Brain microvascular endothelial cell (primary cell): ENCODE data around the gene PRSS22.

Experiments
- DNase-seq: peaks from one replicate; pipeline ENCODE4 v3.0.0-alpha.2; 2020
- H3K27ac ChIP-seq: fragments of 250-450 bp; sonication (Bioruptor Pico); 2 replicates; pipeline ENCODE4 v1.5.1; 2020; ENCODE audit warnings: mild to moderate bottlenecking, moderate library complexity
- H3K27me3 ChIP-seq: fragments of 250-450 bp; sonication (Bioruptor Pico); replicated peaks from 2 replicates; pipeline ENCODE4 v1.5.1; 2020; ENCODE audit warnings: mild to moderate bottlenecking
- H3K36me3 ChIP-seq: fragments of 250-450 bp; sonication (Bioruptor Pico); replicated peaks from 2 replicates; pipeline ENCODE4 v1.5.1; 2020; ENCODE audit warnings: mild to moderate bottlenecking
- H3K4me3 ChIP-seq: 2 replicates; pipeline ENCODE4 v1.5.1; 2011; ENCODE audit warnings: low read depth, mild to moderate bottlenecking, control low read depth, low read length, moderate library complexity
- in situ Hi-C: cut with HindIII; loops from 2 replicates; pipeline ENCODE4 v1.10.0; 2017; ENCODE audit warnings: low sequenced_read_pairs, low pct_ligation_motif_present
- TF ChIP-seq, protein P1 (sequence below): IDR thresholded peaks from 2 replicates; pipeline ENCODE4 v1.5.1; 2011; ENCODE audit warnings: low read depth, mild to moderate bottlenecking, moderate library complexity, low read length, control low read depth, inconsistent platforms; ENCODE audit errors: missing control alignments

Gene PRSS22

DNA sequence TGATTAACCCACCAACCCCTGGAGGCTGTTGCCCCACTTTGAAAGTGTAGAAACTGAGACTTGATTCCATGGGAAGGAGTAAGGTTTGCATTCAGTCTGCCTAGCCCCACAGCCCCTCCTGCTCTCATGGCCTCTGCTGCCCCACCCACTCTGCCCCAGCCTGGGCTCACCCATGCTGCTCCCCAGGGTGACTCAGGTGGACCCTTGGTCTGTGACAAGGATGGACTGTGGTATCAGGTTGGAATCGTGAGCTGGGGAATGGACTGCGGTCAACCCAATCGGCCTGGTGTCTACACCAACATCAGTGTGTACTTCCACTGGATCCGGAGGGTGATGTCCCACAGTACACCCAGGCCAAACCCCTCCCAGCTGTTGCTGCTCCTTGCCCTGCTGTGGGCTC is 53.2 kb downstream of the PRSS22 start:
- TF ChIP-seq, protein P1, sequence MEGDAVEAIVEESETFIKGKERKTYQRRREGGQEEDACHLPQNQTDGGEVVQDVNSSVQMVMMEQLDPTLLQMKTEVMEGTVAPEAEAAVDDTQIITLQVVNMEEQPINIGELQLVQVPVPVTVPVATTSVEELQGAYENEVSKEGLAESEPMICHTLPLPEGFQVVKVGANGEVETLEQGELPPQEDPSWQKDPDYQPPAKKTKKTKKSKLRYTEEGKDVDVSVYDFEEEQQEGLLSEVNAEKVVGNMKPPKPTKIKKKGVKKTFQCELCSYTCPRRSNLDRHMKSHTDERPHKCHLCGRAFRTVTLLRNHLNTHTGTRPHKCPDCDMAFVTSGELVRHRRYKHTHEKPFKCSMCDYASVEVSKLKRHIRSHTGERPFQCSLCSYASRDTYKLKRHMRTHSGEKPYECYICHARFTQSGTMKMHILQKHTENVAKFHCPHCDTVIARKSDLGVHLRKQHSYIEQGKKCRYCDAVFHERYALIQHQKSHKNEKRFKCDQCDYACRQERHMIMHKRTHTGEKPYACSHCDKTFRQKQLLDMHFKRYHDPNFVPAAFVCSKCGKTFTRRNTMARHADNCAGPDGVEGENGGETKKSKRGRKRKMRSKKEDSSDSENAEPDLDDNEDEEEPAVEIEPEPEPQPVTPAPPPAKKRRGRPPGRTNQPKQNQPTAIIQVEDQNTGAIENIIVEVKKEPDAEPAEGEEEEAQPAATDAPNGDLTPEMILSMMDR: no peak
- no peaks in the 10 kb centered on the region for H3K27me3 ChIP-seq
- DNase-seq: no peak
- no peaks in the 10 kb centered on the region for H3K36me3 ChIP-seq
- in situ Hi-C loops: no loop called here
- H3K27ac ChIP-seq: no peak overlapping the region
- no peak overlapping the region for H3K4me3 ChIP-seq

DNA sequence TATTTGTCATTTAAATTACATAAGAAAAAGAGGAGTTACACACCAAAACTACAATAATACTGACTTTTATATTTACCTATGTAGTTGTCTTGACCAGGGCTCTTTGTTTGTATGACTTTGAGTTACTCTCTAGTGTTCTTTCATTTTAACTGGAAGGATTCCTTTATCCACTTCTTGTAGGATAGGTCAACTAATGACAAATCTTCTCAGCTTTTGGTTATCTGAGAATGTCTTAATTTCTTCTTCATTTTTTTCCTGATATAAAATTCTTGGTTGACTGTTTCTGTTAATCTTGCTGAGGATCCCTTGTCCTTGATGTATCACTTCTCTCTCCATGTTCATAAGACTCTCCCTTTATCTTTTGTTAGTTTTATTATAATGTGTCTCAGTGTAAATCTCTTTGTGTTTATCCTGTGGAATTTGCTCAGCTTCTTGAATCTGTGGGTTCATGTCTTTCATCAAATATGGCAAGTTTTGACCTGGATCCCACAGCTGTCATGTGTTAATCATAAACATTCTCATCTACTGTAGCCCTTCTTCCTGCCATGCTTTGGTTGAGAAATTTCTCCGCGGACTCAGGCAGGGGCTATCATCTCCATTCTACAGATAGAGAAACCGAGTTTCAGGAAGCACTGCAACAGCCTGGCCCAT is 54.3 kb downstream of the PRSS22 start:
- H3K36me3 ChIP-seq: no peaks in the 10 kb centered on the region
- TF ChIP-seq, protein P1: no peak
- DNase-seq: no peak
- in situ Hi-C loops: no loop called here
- H3K4me3 ChIP-seq: no peak overlapping the region
- H3K27ac ChIP-seq: no peak overlapping the region
- no peaks in the 10 kb centered on the region for H3K27me3 ChIP-seq
